ENCODE measurements around the gene TNS3. TPM values are rescaled to one million over a fixed set of nuclear protein-coding genes. Genes with fewer than 3 reads are reported as not detected.

TNS3 gene
- total and polyA plus RNA-seq, 2 donors (not counting 1 experiment from before 2014, with no cell fraction given): 11.4 to 77.5 TPM

DNA sequence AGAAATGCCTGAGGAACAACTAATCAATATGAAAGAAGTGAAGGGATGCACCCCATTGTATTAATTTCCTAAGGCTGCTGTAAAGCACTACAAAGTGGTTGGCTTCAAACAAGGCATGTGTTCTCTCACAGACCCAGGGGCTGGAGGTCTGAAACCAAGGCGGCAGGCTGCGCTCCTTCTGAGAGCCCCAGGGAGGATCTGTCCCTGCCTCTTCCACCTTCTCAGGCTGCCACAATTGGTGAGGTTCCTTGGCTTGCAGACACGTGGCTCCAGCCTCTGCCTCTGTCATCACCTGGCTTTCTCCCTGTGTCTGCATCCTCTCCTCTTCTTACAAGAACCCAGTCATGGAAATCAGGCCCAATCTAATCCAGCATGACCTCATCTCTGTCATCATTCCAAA, 110.1 kb downstream of the TNS3 start:
- no peak overlapping the region for H3K4me3 Mint-ChIP-seq
- peaks cover 13% of the 10 kb centered on the region for H3K4me1 Mint-ChIP-seq
- DNase-seq: no peak
- peak overlapping the region; percentile 62 for H3K27ac Mint-ChIP-seq
- 96% methylated on average over 3 of the region's 3 CpGs for WGBS (ENCODE audit: insufficient coverage)
- Histone ChIP-seq H4K20me1 (ENCODE audit: control insufficient read depth, insufficient read depth, low read length, poor library complexity, severe bottlenecking) (peaks cover 18% of the 10 kb centered on the region), H2AFZ (ENCODE audit: insufficient read depth, low read depth, low read length, poor library complexity, severe bottlenecking) (no peak overlapping the region), H3K4me3 (ENCODE audit: control extremely low read depth in 1 of 5, extremely low read depth in 1 of 5, insufficient read depth in 1 of 5, low read depth in 2 of 5, low read length in 4 of 5) (no peak overlapping the region), H3K79me2 (ENCODE audit: control insufficient read depth, insufficient read depth, low read length) (peaks cover 30% of the 10 kb centered on the region), H3K36me3 (replicated peaks in 1 of 2; ENCODE audit: control extremely low read depth in 1 of 2, control insufficient read depth in 1 of 2, extremely low read depth in 1 of 2, insufficient read depth in 2 of 2, low read length in 1 of 2) (peaks cover 0 to 9% of the 10 kb centered on the region in 2 experiments), H3K9ac (ENCODE audit: low read length) (no peak overlapping the region), H3K27ac (ENCODE audit: low read length in 2 of 2) (no peak overlapping the region), H3K9me3 (ENCODE audit: control extremely low read depth in 1 of 3, control insufficient read depth in 2 of 3, insufficient read depth in 1 of 3, low read length in 2 of 3) (no peaks in the 10 kb centered on the region), H3K27me3 (replicated peaks in 1 of 4; ENCODE audit: control extremely low read depth in 1 of 4, control insufficient read depth in 3 of 4, insufficient read depth in 4 of 4, low read length in 3 of 4) (no peaks in the 10 kb centered on the region), H3K4me1 (ENCODE audit: control insufficient read depth in 2 of 2, insufficient read depth in 2 of 2, low read length in 2 of 2) (peaks cover 23 to 33% of the 10 kb centered on the region in 2 donors), H3K4me2 (replicated peaks; ENCODE audit: low read depth, low read length, poor library complexity, severe bottlenecking) (no peak overlapping the region)
- TF ChIP-seq, protein P1, sequence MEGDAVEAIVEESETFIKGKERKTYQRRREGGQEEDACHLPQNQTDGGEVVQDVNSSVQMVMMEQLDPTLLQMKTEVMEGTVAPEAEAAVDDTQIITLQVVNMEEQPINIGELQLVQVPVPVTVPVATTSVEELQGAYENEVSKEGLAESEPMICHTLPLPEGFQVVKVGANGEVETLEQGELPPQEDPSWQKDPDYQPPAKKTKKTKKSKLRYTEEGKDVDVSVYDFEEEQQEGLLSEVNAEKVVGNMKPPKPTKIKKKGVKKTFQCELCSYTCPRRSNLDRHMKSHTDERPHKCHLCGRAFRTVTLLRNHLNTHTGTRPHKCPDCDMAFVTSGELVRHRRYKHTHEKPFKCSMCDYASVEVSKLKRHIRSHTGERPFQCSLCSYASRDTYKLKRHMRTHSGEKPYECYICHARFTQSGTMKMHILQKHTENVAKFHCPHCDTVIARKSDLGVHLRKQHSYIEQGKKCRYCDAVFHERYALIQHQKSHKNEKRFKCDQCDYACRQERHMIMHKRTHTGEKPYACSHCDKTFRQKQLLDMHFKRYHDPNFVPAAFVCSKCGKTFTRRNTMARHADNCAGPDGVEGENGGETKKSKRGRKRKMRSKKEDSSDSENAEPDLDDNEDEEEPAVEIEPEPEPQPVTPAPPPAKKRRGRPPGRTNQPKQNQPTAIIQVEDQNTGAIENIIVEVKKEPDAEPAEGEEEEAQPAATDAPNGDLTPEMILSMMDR (IDR thresholded peaks at IDR 0.05): no peak
- TF ChIP-seq EZH2 (IDR thresholded peaks at IDR 0.05; ENCODE audit: borderline replicate concordance, insufficient read depth, low read depth, low read length, poor library complexity, severe bottlenecking): no peak
- POLR2A ChIA-PET: no interaction called here
- intact Hi-C loops (cut with micrococcal nuclease): no loop called here
- no peaks in the 10 kb centered on the region for H3K27me3 Mint-ChIP-seq
- H3K9me3 Mint-ChIP-seq (ENCODE audit: insufficient read depth): no peaks in the 10 kb centered on the region
- CTCF ChIA-PET: no interaction called here
- no peak for ATAC-seq (ENCODE audit: low read depth)

DNA sequence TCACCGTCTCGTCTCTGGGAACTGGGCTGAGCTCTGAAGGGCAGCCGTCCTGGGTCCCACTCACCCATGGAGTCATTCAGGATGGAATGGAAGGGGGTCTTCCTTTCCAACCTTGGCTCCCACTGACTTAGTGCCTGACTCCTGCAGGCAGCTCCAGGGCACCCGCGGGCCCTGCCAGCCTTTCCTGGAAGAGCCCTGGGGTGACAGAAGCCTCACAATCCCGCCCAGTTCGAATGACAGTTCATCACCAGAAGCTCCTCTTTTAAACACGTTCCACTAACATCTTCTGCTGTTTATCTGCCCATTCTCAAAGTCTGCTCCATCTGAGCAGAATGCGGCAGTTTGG, 110.6 kb downstream of the TNS3 start:
- no peak for DNase-seq
- Mint-ChIP-seq H3K9me3 (ENCODE audit: insufficient read depth) (no peaks in the 10 kb centered on the region), H3K27ac (no peak overlapping the region), H3K4me1 (peaks cover 9% of the 10 kb centered on the region), H3K27me3 (no peaks in the 10 kb centered on the region), H3K4me3 (no peak overlapping the region)
- intact Hi-C loops (cut with micrococcal nuclease): no loop called here
- Histone ChIP-seq H2AFZ (ENCODE audit: insufficient read depth, low read depth, low read length, poor library complexity, severe bottlenecking) (no peak overlapping the region), H3K79me2 (ENCODE audit: control insufficient read depth, insufficient read depth, low read length) (peaks cover 25% of the 10 kb centered on the region), H3K4me3 (ENCODE audit: control extremely low read depth in 1 of 5, extremely low read depth in 1 of 5, insufficient read depth in 1 of 5, low read depth in 2 of 5, low read length in 4 of 5) (no peak overlapping the region), H3K4me1 (ENCODE audit: control insufficient read depth in 2 of 2, insufficient read depth in 2 of 2, low read length in 2 of 2) (peaks cover 23 to 33% of the 10 kb centered on the region in 2 donors), H3K36me3 (replicated peaks in 1 of 2; ENCODE audit: control extremely low read depth in 1 of 2, control insufficient read depth in 1 of 2, extremely low read depth in 1 of 2, insufficient read depth in 2 of 2, low read length in 1 of 2) (peaks cover 0 to 9% of the 10 kb centered on the region in 2 experiments), H3K27ac (ENCODE audit: low read length in 2 of 2) (no peak overlapping the region), H3K9me3 (ENCODE audit: control extremely low read depth in 1 of 3, control insufficient read depth in 2 of 3, insufficient read depth in 1 of 3, low read length in 2 of 3) (no peaks in the 10 kb centered on the region), H3K27me3 (replicated peaks in 1 of 4; ENCODE audit: control extremely low read depth in 1 of 4, control insufficient read depth in 3 of 4, insufficient read depth in 4 of 4, low read length in 3 of 4) (no peaks in the 10 kb centered on the region), H3K9ac (ENCODE audit: low read length) (no peak overlapping the region), H3K4me2 (replicated peaks; ENCODE audit: low read depth, low read length, poor library complexity, severe bottlenecking) (no peak overlapping the region), H4K20me1 (ENCODE audit: control insufficient read depth, insufficient read depth, low read length, poor library complexity, severe bottlenecking) (peaks cover 16% of the 10 kb centered on the region)
- CTCF ChIA-PET: no interaction called here
- POLR2A ChIA-PET: no interaction called here
- ATAC-seq (ENCODE audit: low read depth): no peak
- 95% methylated on average over 7 of the region's 9 CpGs for WGBS (ENCODE audit: insufficient coverage)
- TF ChIP-seq, protein P1 (IDR thresholded peaks at IDR 0.05): no peak
- no peak for TF ChIP-seq EZH2 (IDR thresholded peaks at IDR 0.05; ENCODE audit: borderline replicate concordance, insufficient read depth, low read depth, low read length, poor library complexity, severe bottlenecking)

All from B cell (primary cell).